HepG2 (cell line): Measurements from ENCODE around the gene LRRC63. TPM values are rescaled to one million over a fixed set of nuclear protein-coding genes. Genes with fewer than 3 reads are reported as not detected.

Experiments
- ATAC-seq: fragments of 200-7000 bp; cut with Tn5 transposase; 3 replicates; pipeline ENCODE4 v1.9.1; 2020; ENCODE audit warnings: mild to moderate bottlenecking, moderate library complexity
- BruUV-seq: library from RNA; stranded (reverse); fragments of 400-500 nt; replicated peaks from 2 replicates; lab custom pipeline; 2021; lab: Mats Ljungman, UMichigan
- CTCF ChIA-PET: fragments of 300-600 bp; formaldehyde crosslinking; extraction: SDS; loops from one replicate; lab custom pipeline; 2021; ENCODE audit warnings: low total read pairs, inconsistent platforms, low intra/inter-chr PET ratio; lab: Yijun Ruan, JAX
- POLR2A ChIA-PET: fragments of 350-600 bp; sonication (Branson Sonifier 250); formaldehyde crosslinking; loops from one replicate; lab custom pipeline; 2020; ENCODE audit warnings: antibody characterized with exemption, inconsistent platforms; lab: Yijun Ruan, JAX
- DNase-seq: peaks from one replicate; pipeline ENCODE4 v3.0.0-alpha.2; 2015; ENCODE audit warnings: low spot score
- FAIRE-seq: peaks from 3 replicates; lab custom pipeline; 2011; peaks lifted over from hg19 to GRCh38; lab: Jason Lieb, UNC
- H2AFZ ChIP-seq: one replicate; pipeline ENCODE4 v1.6.1; 2011; ENCODE audit warnings: low read length, inconsistent platforms
- H3K27ac ChIP-seq: fragments of 300-600 bp; 3 replicates; pipeline ENCODE4 v1.8.0; 2011; ENCODE audit warnings: mixed run types, mild to moderate bottlenecking, mixed read lengths, low read length, inconsistent platforms; ENCODE audit not compliant: insufficient read depth; ENCODE audit errors: extremely low read length
- H3K27me3 ChIP-seq, 2 experiments: fragments of 200-600 bp in 1 of 2; 2 replicates in 1 of 2; 3 replicates in 1 of 2; pipeline versions ENCODE4 v1.6.0 to v1.8.0; 2011; ENCODE audit warnings: low read length in 2 of 2, mild to moderate bottlenecking in 2 of 2, moderate library complexity in 2 of 2, inconsistent platforms in 1 of 2; ENCODE audit not compliant: insufficient read depth in 2 of 2, control insufficient read depth in 1 of 2
- H3K36me3 ChIP-seq, 2 experiments: fragments of 200-600 bp in 1 of 2; replicated peaks in 1 of 2; 2 replicates in 1 of 2; 3 replicates in 1 of 2; pipeline versions ENCODE4 v1.5.1 to v1.8.0; 2011; ENCODE audit warnings: low read length in 2 of 2, inconsistent platforms in 1 of 2; ENCODE audit not compliant: insufficient read depth in 2 of 2, control insufficient read depth in 1 of 2
- H3K4me1 ChIP-seq: 2 replicates; pipeline ENCODE4 v1.5.1; 2012; ENCODE audit warnings: low read length, inconsistent platforms; ENCODE audit not compliant: insufficient read depth
- H3K4me2 ChIP-seq: 2 replicates; pipeline ENCODE4 v1.6.0; 2011; ENCODE audit warnings: low read depth, low read length, inconsistent platforms
- H3K4me3 ChIP-seq, 3 experiments: fragments of 200-600 bp in 1 of 3; sonication (generic), shearing (Covaris generic) in 1 of 3; replicated peaks in 1 of 3; 2 replicates each; pipeline ENCODE4 v1.5.1; 2011 to 2016; ENCODE audit warnings: low read length in 3 of 3, inconsistent platforms in 2 of 3, low read depth in 2 of 3, mild to moderate bottlenecking in 2 of 3, control low read depth in 1 of 3, mixed read lengths in 1 of 3; ENCODE audit not compliant: insufficient read depth in 1 of 3
- H3K79me2 ChIP-seq: one replicate; pipeline ENCODE4 v1.6.1; 2011; ENCODE audit warnings: low read length, inconsistent platforms; ENCODE audit not compliant: insufficient read depth
- H3K9ac ChIP-seq: 2 replicates; pipeline ENCODE4 v1.6.0; 2011; ENCODE audit warnings: mild to moderate bottlenecking, low read depth, low read length, inconsistent platforms; ENCODE audit not compliant: insufficient read depth
- H3K9me3 ChIP-seq: 2 replicates; pipeline ENCODE4 v1.5.1; 2012; ENCODE audit warnings: mild to moderate bottlenecking, low read length
- H4K20me1 ChIP-seq: 2 replicates; pipeline ENCODE4 v1.6.0; 2011; ENCODE audit warnings: inconsistent platforms, mild to moderate bottlenecking, low read length, moderate library complexity; ENCODE audit not compliant: insufficient read depth
- SYNCRIP ChIP-seq: fragments of 200-400 bp; formaldehyde crosslinking; IDR thresholded peaks from 2 replicates; pipeline ENCODE4 v1.6.1; 2018; ENCODE audit warnings: mild to moderate bottlenecking, low read depth, low read length; ENCODE audit not compliant: insufficient read depth
- TMF1 ChIP-seq: sonication (generic); formaldehyde crosslinking; IDR thresholded peaks from 2 replicates; pipeline ENCODE4 v1.8.1; 2022; ENCODE audit warnings: low read depth, missing genetic modification reagents
- ZNF20 ChIP-seq: sonication (generic); formaldehyde crosslinking; IDR thresholded peaks from 2 replicates; pipeline ENCODE4 v1.4.0; 2020; ENCODE audit warnings: mild to moderate bottlenecking, moderate library complexity, missing genetic modification reagents
- ZNF232 ChIP-seq: sonication (generic); formaldehyde crosslinking; IDR thresholded peaks from 2 replicates; pipeline ENCODE4 v1.4.0; 2020; ENCODE audit warnings: missing genetic modification reagents, borderline replicate concordance
- WGBS: methylation state at CpG from one replicate; pipeline ENCODE4 v1.1.6; 2017; ENCODE audit warnings: low lambda C conversion rate; 5-methylcytosine and 5-hydroxymethylcytosine counted together
- in situ Hi-C: cut with HindIII; loops from 2 replicates; pipeline ENCODE4 v1.10.0; 2017; ENCODE audit warnings: low pct_unique_long_range_greater_than_20kb; ENCODE audit not compliant: extremely low pct_ligation_motif_present
- intact Hi-C: fragments of 100-400 bp; cut with micrococcal nuclease; formaldehyde crosslinking; loops from one replicate; pipeline ENCODE4 v1.10.0; 2022; ENCODE audit not compliant: unreplicated experiment
- polyA plus RNA-seq, 8 experiments: library from polyadenylated mRNA; depleted of rRNA in 3 of 8; stranded (reverse) in 7 of 8; unstranded in 1 of 8; fragments of >200 nt; fragmentation: Illumina TruSeq in 4 of 8; extraction: Trizol in 4 of 8; gene quantifications; 2 replicates each; pipeline versions ENCODE4 v1.2.1 to v1.2.3, GENCODE V29; 2011 to 2016; ENCODE audit warnings: low read depth in 4 of 8, missing spikeins in 1 of 8, mixed read lengths in 1 of 8; ENCODE audit not compliant: insufficient read depth in 1 of 8
- total RNA-seq, 5 experiments: library from RNA; depleted of rRNA; stranded (reverse); fragments of >200 nt; fragmentation: Illumina TruSeq; extraction: Trizol; gene quantifications; 2 replicates each; pipeline ENCODE4 v1.2.3, GENCODE V29; 2016; ENCODE audit warnings: low read depth in 1 of 5
- TF ChIP-seq, protein P1 (sequence below): sonication (generic); formaldehyde crosslinking; IDR thresholded peaks from 2 replicates; pipeline ENCODE4 v1.9.0; 2022; ENCODE audit warnings: low read depth, missing genetic modification reagents
- TF ChIP-seq, protein P2 (sequence below): IDR thresholded peaks from 2 replicates; pipeline ENCODE4 v1.6.1; 2016; ENCODE audit warnings: missing compliant biosample characterization, missing genetic modification reagents, borderline replicate concordance
- TF ChIP-seq, protein P3 (sequence below): sonication (generic); formaldehyde crosslinking; IDR thresholded peaks from 2 replicates; pipeline ENCODE4 v1.4.0; 2020; ENCODE audit warnings: low read depth, mild to moderate bottlenecking, missing genetic modification reagents

LRRC63 gene
- total and polyA plus RNA-seq, 2 of the 13 experiments (the other 11 are each of a cell fraction or from before 2014, with no cell fraction given): not detected

DNA sequence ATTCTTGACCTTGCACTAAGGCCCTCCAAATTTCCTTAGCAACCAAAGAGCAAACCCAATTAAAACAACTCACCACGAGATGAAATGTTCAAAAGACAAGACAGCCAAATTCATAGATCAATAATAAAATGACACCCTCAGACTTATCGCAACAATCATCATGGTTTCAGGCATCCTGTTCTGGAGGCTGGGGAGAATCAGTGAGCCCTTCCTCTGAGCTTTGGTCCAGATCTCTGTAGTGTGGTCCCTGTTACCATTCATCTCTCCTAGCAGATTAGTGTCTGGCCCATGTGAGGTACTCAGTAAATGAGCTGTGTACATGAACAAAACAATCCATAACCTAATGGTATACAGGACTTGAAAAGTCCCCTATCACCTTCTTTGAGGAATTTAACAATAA is 42.0 kb upstream of the LRRC63 start:
- in situ Hi-C loops (no loop called here), intact Hi-C loops (no loop called here)
- Histone ChIP-seq H4K20me1 (no peaks in the 10 kb centered on the region), H3K4me3 (no peak overlapping the region), H3K79me2 (no peaks in the 10 kb centered on the region), H3K9me3 (no peaks in the 10 kb centered on the region), H3K27ac (no peak overlapping the region), H3K4me1 (peaks cover 12% of the 10 kb centered on the region; the same call in 1 of the 2 replicates), H2AFZ (no peak overlapping the region), H3K9ac (no peak overlapping the region), H3K4me2 (no peak overlapping the region), H3K27me3 (peaks cover 0 to under 1% of the 10 kb centered on the region in 2 experiments; a peak in 1 of 5 replicates), H3K36me3 (no peaks in the 10 kb centered on the region)
- BruUV-seq: no TSS peak
- no peak for FAIRE-seq
- ATAC-seq: no peak
- CTCF ChIA-PET: no interaction called here
- no peak for DNase-seq
- TF ChIP-seq ZNF20: no peak
- TF ChIP-seq SYNCRIP: no peak
- TF ChIP-seq, protein P1, sequence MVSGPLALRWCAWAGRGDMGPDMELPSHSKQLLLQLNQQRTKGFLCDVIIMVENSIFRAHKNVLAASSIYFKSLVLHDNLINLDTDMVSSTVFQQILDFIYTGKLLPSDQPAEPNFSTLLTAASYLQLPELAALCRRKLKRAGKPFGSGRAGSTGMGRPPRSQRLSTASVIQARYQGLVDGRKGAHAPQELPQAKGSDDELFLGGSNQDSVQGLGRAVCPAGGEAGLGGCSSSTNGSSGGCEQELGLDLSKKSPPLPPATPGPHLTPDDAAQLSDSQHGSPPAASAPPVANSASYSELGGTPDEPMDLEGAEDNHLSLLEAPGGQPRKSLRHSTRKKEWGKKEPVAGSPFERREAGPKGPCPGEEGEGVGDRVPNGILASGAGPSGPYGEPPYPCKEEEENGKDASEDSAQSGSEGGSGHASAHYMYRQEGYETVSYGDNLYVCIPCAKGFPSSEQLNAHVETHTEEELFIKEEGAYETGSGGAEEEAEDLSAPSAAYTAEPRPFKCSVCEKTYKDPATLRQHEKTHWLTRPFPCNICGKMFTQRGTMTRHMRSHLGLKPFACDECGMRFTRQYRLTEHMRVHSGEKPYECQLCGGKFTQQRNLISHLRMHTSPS (CRISPR knock-in tag): no peak
- no peak for TF ChIP-seq TMF1 (CRISPR knock-in tag)
- no peak for TF ChIP-seq ZNF232 (CRISPR knock-in tag)
- TF ChIP-seq, protein P2, sequence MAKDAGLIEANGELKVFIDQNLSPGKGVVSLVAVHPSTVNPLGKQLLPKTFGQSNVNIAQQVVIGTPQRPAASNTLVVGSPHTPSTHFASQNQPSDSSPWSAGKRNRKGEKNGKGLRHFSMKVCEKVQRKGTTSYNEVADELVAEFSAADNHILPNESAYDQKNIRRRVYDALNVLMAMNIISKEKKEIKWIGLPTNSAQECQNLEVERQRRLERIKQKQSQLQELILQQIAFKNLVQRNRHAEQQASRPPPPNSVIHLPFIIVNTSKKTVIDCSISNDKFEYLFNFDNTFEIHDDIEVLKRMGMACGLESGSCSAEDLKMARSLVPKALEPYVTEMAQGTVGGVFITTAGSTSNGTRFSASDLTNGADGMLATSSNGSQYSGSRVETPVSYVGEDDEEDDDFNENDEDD (CRISPR knock-in tag): no peak
- TF ChIP-seq, protein P3, sequence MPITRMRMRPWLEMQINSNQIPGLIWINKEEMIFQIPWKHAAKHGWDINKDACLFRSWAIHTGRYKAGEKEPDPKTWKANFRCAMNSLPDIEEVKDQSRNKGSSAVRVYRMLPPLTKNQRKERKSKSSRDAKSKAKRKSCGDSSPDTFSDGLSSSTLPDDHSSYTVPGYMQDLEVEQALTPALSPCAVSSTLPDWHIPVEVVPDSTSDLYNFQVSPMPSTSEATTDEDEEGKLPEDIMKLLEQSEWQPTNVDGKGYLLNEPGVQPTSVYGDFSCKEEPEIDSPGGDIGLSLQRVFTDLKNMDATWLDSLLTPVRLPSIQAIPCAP: no peak
- TF ChIP-seq, all 625 proteins: peak for 0
- POLR2A ChIA-PET: no interaction called here
- 50% methylated on average over 2 of the region's 2 CpGs for WGBS
